IMR-90 (cell line): ENCODE results near the gene C19orf47. TPM values are rescaled to one million over a fixed set of nuclear protein-coding genes. Genes with fewer than 3 reads are reported as not detected.

Source experiments
- ATAC-seq: fragments of 200-7000 bp; cut with Tn5 transposase; 2 replicates; pipeline ENCODE4 v1.9.1; 2020; ENCODE audit warnings: low read depth, mild to moderate bottlenecking, moderate library complexity
- BruUV-seq: library from RNA; stranded (reverse); fragments of 400-500 nt; replicated peaks from 2 replicates; lab custom pipeline; 2021; lab: Mats Ljungman, UMichigan
- CTCF ChIA-PET: fragments of 300-600 bp; formaldehyde crosslinking; extraction: SDS; loops from one replicate; lab custom pipeline; 2021; ENCODE audit warnings: antibody characterized with exemption; lab: Yijun Ruan, JAX
- POLR2A ChIA-PET: fragments of 300-600 bp; sonication (Branson Sonifier 250); formaldehyde crosslinking; loops from one replicate; lab custom pipeline; 2022; ENCODE audit warnings: antibody characterized with exemption; ENCODE audit not compliant: unreplicated experiment; lab: Charles Lee
- DNase-seq: peaks from one replicate; pipeline ENCODE4 v3.0.0; 2013
- H2AFZ ChIP-seq: replicated peaks from 2 replicates; pipeline ENCODE3; 2013; ENCODE audit warnings: low read length, mild to moderate bottlenecking; ENCODE audit not compliant: poor library complexity
- H2AK5ac ChIP-seq: 2 replicates; pipeline ENCODE4 v1.6.1; 2013; ENCODE audit warnings: low read depth, low read length, inconsistent platforms
- H2AK9ac ChIP-seq: replicated peaks from 2 replicates; pipeline ENCODE3; 2013; ENCODE audit warnings: mild to moderate bottlenecking, low read depth, low read length, moderate library complexity; ENCODE audit not compliant: poor library complexity
- H2BK120ac ChIP-seq: 2 replicates; pipeline ENCODE4 v1.6.1; 2013; ENCODE audit warnings: low read depth, low read length, inconsistent platforms
- H2BK15ac ChIP-seq: 3 replicates; pipeline ENCODE4 v1.6.1; 2013; ENCODE audit warnings: low read depth, low read length, inconsistent platforms
- H2BK20ac ChIP-seq: 2 replicates; pipeline ENCODE4 v1.6.1; 2013; ENCODE audit warnings: low read depth, mild to moderate bottlenecking, inconsistent platforms, low read length, moderate library complexity
- H2BK5ac ChIP-seq: 2 replicates; pipeline ENCODE4 v1.6.1; 2013; ENCODE audit warnings: mild to moderate bottlenecking, low read depth, low read length, inconsistent platforms; ENCODE audit not compliant: poor library complexity, severe bottlenecking
- H3K14ac ChIP-seq: replicated peaks from 2 replicates; pipeline ENCODE4 v1.6.1; 2013; ENCODE audit warnings: low read depth, low read length, inconsistent platforms
- H3K18ac ChIP-seq: 2 replicates; pipeline ENCODE4 v1.6.1; 2013; ENCODE audit warnings: low read depth, low read length, control low read depth
- H3K23ac ChIP-seq: 2 replicates; pipeline ENCODE4 v1.6.1; 2013; ENCODE audit warnings: low read depth, low read length, inconsistent platforms
- H3K27ac ChIP-seq: 2 replicates; pipeline ENCODE4 v1.5.1; 2013; ENCODE audit warnings: mild to moderate bottlenecking, control low read depth, low read length; ENCODE audit not compliant: insufficient read depth
- H3K27me3 ChIP-seq: 2 replicates; pipeline ENCODE4 v1.6.1; 2013; ENCODE audit warnings: low read length; ENCODE audit not compliant: control insufficient read depth, insufficient read depth
- H3K36me3 ChIP-seq: 2 replicates; pipeline ENCODE4 v1.6.1; 2013; ENCODE audit warnings: low read length, mixed read lengths; ENCODE audit not compliant: control insufficient read depth, insufficient read depth
- H3K4ac ChIP-seq: 2 replicates; pipeline ENCODE4 v1.6.1; 2013; ENCODE audit warnings: low read depth, low read length, inconsistent platforms
- H3K4me1 ChIP-seq: 2 replicates; pipeline ENCODE4 v1.6.1; 2013; ENCODE audit warnings: low read length, mixed read lengths; ENCODE audit not compliant: control insufficient read depth, insufficient read depth
- H3K4me2 ChIP-seq: 2 replicates; pipeline ENCODE4 v1.6.1; 2013; ENCODE audit warnings: low read depth, mild to moderate bottlenecking, control low read depth, low read length, moderate library complexity
- H3K4me3 ChIP-seq: 2 replicates; pipeline ENCODE4 v1.5.1; 2013; ENCODE audit warnings: low read depth, mild to moderate bottlenecking, control low read depth, low read length, moderate library complexity; ENCODE audit not compliant: insufficient read depth
- H3K56ac ChIP-seq: 2 replicates; pipeline ENCODE4 v1.6.1; 2013; ENCODE audit warnings: low read length, inconsistent platforms; ENCODE audit not compliant: insufficient read depth; ENCODE audit errors: extremely low read depth
- H3K79me1 ChIP-seq, 2 experiments: 2 replicates each; pipeline ENCODE4 v1.6.1; 2013; ENCODE audit warnings: low read length in 2 of 2, inconsistent platforms in 1 of 2, low read depth in 1 of 2
- H3K9ac ChIP-seq: 2 replicates; pipeline ENCODE4 v1.6.1; 2013; ENCODE audit warnings: low read depth, low read length, control low read depth
- H3K9me1 ChIP-seq: 2 replicates; pipeline ENCODE4 v1.6.1; 2013; ENCODE audit warnings: low read length, inconsistent platforms; ENCODE audit not compliant: insufficient read depth
- H3K9me3 ChIP-seq: 2 replicates; pipeline ENCODE4 v1.6.1; 2013; ENCODE audit warnings: low read length; ENCODE audit not compliant: control insufficient read depth, insufficient read depth
- H4K20me1 ChIP-seq: 2 replicates; pipeline ENCODE4 v1.6.1; 2013; ENCODE audit warnings: low read length, inconsistent platforms; ENCODE audit not compliant: insufficient read depth
- H4K5ac ChIP-seq: 2 replicates; pipeline ENCODE4 v1.6.1; 2013; ENCODE audit warnings: mild to moderate bottlenecking, low read depth, low read length, control low read depth
- H4K8ac ChIP-seq, 2 experiments: 2 replicates each; pipeline ENCODE4 v1.6.1; 2013; ENCODE audit warnings: low read depth in 2 of 2, low read length in 2 of 2, control low read depth in 1 of 2, inconsistent platforms in 1 of 2
- H4K91ac ChIP-seq: 2 replicates; pipeline ENCODE4 v1.6.1; 2013; ENCODE audit warnings: low read depth, low read length, inconsistent platforms; ENCODE audit not compliant: insufficient read depth
- MXI1 ChIP-seq: IDR thresholded peaks from 2 replicates; pipeline ENCODE4 v1.6.1; 2012; ENCODE audit warnings: low read depth, mild to moderate bottlenecking, low read length, moderate library complexity, borderline replicate concordance
- NFE2L2 ChIP-seq: fragments of 150-350 bp; IDR thresholded peaks from 2 replicates; pipeline ENCODE4 v1.6.1; 2016; ENCODE audit warnings: low read depth, mild to moderate bottlenecking, low read length
- RFX5 ChIP-seq: IDR thresholded peaks from 2 replicates; pipeline ENCODE4 v1.8.0; 2012; ENCODE audit warnings: low read depth, mild to moderate bottlenecking, low read length, moderate library complexity
- SMC3 ChIP-seq: fragments of 150-350 bp; IDR thresholded peaks from 2 replicates; pipeline ENCODE4 v1.6.1; 2016; ENCODE audit warnings: low read depth, mild to moderate bottlenecking, antibody characterized with exemption, low read length, moderate library complexity
- WGBS, 2 experiments: methylation state at CpG; one replicate each; pipeline versions ENCODE4 v1.1.5 to v1.1.7; 2013; ENCODE audit warnings: missing lambda C conversion rate in 2 of 2; ENCODE audit not compliant: insufficient read length in 1 of 2; ENCODE audit errors: extremely low coverage in 2 of 2; 5-methylcytosine and 5-hydroxymethylcytosine counted together
- dilution Hi-C: fragments of 300-500 bp; cut with HindIII; formaldehyde crosslinking; loops from one replicate; pipeline ENCODE4 v1.14.3; 2018; ENCODE audit warnings: low sequenced_read_pairs; ENCODE audit not compliant: unreplicated experiment
- in situ Hi-C: fragments of 300-500 bp; cut with MboI; formaldehyde crosslinking; loops from 3 replicates; pipeline ENCODE4 v1.14.3; 2019; ENCODE audit warnings: low sequenced_read_pairs, inconsistent platforms, mixed read lengths
- intact Hi-C: fragments of 100-400 bp; cut with micrococcal nuclease; formaldehyde crosslinking; loops from 2 replicates; pipeline ENCODE4 v1.10.0; 2022
- polyA plus RNA-seq, 3 experiments: library from polyadenylated mRNA; depleted of rRNA; stranded (reverse); fragments of >200 nt; gene quantifications; 2 replicates each; pipeline ENCODE4 v1.2.3, GENCODE V29; 2012; ENCODE audit warnings: low replicate concordance in 1 of 3
- total RNA-seq: library from RNA; depleted of rRNA; stranded (reverse); fragments of >200 nt; gene quantifications from 2 replicates; pipeline ENCODE4 v1.2.3, GENCODE V29; 2012
- TF ChIP-seq, protein P1 (sequence below): fragments of 150-350 bp; IDR thresholded peaks from 2 replicates; pipeline ENCODE4 v1.6.1; 2017; ENCODE audit warnings: mild to moderate bottlenecking, antibody characterized with exemption, low read length, low read depth
- TF ChIP-seq, protein P2 (sequence below): fragments of 150-350 bp; IDR thresholded peaks from 2 replicates; pipeline ENCODE4 v1.6.1; 2016; ENCODE audit warnings: low read depth, mild to moderate bottlenecking, low read length, moderate library complexity, borderline replicate concordance

C19orf47 gene
- total and polyA plus RNA-seq, 2 of the 4 experiments (the other 2 are of a cell fraction), result 3.6 to 16.3 TPM

DNA sequence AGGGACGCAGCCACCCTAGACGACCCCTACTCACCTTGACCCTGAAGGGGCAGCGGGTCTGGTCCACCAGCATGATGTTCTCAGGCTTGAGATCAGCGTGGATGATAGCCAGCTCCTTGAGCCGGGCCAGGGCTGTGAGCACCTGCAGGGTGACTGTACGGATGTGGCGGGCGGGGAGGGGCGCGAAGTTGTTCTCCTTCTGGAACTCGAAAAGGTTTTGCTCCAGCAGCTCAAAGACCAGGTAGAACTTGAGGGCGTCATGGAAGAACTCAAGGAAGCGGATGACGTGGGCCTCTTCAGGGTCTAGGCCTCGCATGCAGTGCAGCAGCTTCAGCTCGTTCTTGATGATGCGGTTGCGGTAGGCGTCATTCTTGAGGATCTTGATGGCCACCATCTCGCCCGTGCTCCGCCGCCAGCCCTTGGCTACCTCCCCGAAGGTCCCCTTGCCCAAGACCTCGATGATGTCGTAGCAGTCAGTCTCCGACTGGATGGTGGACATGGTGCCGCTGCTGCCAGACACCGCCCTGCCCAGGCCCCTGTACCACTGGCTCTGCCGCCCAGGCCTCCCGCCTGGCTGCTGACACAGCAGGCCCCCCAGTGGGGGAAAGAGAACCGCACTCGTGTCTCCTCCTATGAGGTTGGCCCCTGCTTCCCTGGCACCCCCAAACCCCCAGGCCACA lies 41.3 kb upstream of the C19orf47 start:
- WGBS, 2 experiments, result 95% methylated on average over 22 of the region's 33 CpGs; no CpG with 5 or more reads in 1 of the 2 experiments
- Histone ChIP-seq H3K4me2 (no peak overlapping the region), H3K27me3 (no peaks in the 10 kb centered on the region; the same call in 1 of the 2 replicates), H2AFZ (no peak overlapping the region), H4K91ac (no peak overlapping the region), H2BK120ac (no peak overlapping the region), H3K4ac (no peak overlapping the region), H2AK5ac (no peak overlapping the region), H3K4me3 (no peak overlapping the region), H3K79me1 (no peaks in the 10 kb centered on the region), H4K5ac (no peak overlapping the region), H2BK5ac (no peak overlapping the region), H3K4me1 (no peaks in the 10 kb centered on the region), H2BK20ac (no peak overlapping the region), H4K8ac (no peak overlapping the region), H3K9ac (no peak overlapping the region), H3K56ac (no peak overlapping the region), H3K18ac (no peak overlapping the region), H2AK9ac (no peak overlapping the region), H3K14ac (no peak overlapping the region), H3K9me1 (no peaks in the 10 kb centered on the region), H4K20me1 (no peaks in the 10 kb centered on the region), H3K27ac (no peak overlapping the region), H3K9me3 (no peaks in the 10 kb centered on the region), H3K23ac (no peak overlapping the region), H2BK15ac (no peak overlapping the region), H3K36me3 (no peaks in the 10 kb centered on the region)
- dilution Hi-C loops (no loop called here), in situ Hi-C loops (no loop called here), intact Hi-C loops (no loop called here)
- BruUV-seq, result no TSS peak
- no peak for ATAC-seq
- ChIA-PET CTCF (interaction anchor here (0.7 kb wide), 1 partner anchor 31 kb away, joined by 3 read pairs; no protein-coding TSS in a partner anchor), POLR2A (no interaction called here)
- no peak for DNase-seq
- TF ChIP-seq NFE2L2, result no peak
- TF ChIP-seq SMC3, result no peak
- TF ChIP-seq, protein P1, sequence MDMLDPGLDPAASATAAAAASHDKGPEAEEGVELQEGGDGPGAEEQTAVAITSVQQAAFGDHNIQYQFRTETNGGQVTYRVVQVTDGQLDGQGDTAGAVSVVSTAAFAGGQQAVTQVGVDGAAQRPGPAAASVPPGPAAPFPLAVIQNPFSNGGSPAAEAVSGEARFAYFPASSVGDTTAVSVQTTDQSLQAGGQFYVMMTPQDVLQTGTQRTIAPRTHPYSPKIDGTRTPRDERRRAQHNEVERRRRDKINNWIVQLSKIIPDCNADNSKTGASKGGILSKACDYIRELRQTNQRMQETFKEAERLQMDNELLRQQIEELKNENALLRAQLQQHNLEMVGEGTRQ, result no peak
- no peak for TF ChIP-seq RFX5
- TF ChIP-seq, protein P2, sequence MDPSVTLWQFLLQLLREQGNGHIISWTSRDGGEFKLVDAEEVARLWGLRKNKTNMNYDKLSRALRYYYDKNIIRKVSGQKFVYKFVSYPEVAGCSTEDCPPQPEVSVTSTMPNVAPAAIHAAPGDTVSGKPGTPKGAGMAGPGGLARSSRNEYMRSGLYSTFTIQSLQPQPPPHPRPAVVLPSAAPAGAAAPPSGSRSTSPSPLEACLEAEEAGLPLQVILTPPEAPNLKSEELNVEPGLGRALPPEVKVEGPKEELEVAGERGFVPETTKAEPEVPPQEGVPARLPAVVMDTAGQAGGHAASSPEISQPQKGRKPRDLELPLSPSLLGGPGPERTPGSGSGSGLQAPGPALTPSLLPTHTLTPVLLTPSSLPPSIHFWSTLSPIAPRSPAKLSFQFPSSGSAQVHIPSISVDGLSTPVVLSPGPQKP, result no peak
- TF ChIP-seq MXI1, result no peak
